Activated T-helper 1 cell treated with anti-CD3 and anti-CD28 coated beads, Interleukin-12 subunit alpha, Interleukin-12 subunit beta, Interleukin-2, Interleukin-4 antibody, amounts not matched to agents 30 ng/mL and 10 ng/mL and 1 ng/mL, durations not matched to agents 14 hours and 24 hours and 36 hours (primary cell): Measurements from ENCODE around the gene CYP2E1. TPM values are rescaled to one million over a fixed set of nuclear protein-coding genes. Genes with fewer than 3 reads are reported as not detected.
"Not testable (repeated sequence)": the region's sequence is repeated elsewhere in the genome, so short reads cannot be mapped to it uniquely, and the experiment has no call there.

Experiments used
- DNase-seq: peaks from one replicate; pipeline ENCODE4 v3.0.0; 2021; ENCODE audit warnings: low spot score
- H3K27ac Mint-ChIP-seq: one replicate; pipeline ENCODE4 v1.8.0; 2021; ENCODE audit warnings: mild to moderate bottlenecking, mixed read lengths
- H3K27me3 Mint-ChIP-seq: one replicate; pipeline ENCODE4 v1.8.0; 2022; ENCODE audit warnings: mild to moderate bottlenecking, moderate library complexity, mixed read lengths; ENCODE audit not compliant: insufficient read depth
- H3K36me3 Mint-ChIP-seq: one replicate; pipeline ENCODE4 v1.8.0; 2021; ENCODE audit warnings: low read depth, mixed read lengths
- H3K4me1 Mint-ChIP-seq: one replicate; pipeline ENCODE4 v1.8.0; 2021; ENCODE audit warnings: low read depth, mixed read lengths
- H3K4me3 Mint-ChIP-seq: one replicate; pipeline ENCODE4 v1.8.0; 2021; ENCODE audit warnings: mild to moderate bottlenecking, moderate library complexity, mixed read lengths
- H3K9me3 Mint-ChIP-seq: one replicate; pipeline ENCODE4 v1.8.0; 2021; ENCODE audit warnings: mixed read lengths
- intact Hi-C: fragments of 100-400 bp; cut with micrococcal nuclease; formaldehyde crosslinking; loops from one replicate; pipeline ENCODE4 v1.15.1; 2024
- total RNA-seq: library from RNA; stranded (reverse); gene quantifications from 2 replicates; pipeline ENCODE4 v1.2.3, GENCODE V29; 2022

The CYP2E1 gene
- total RNA-seq, 1 donor from 2014 or later, result 0.52 TPM

GRCh38 chr10:133534417-133534816, 7.3 kb downstream of the CYP2E1 start:
- intact Hi-C loops, result no loop called here

GRCh38 chr10:133536198-133536597, 9.0 kb downstream of the CYP2E1 start:
- DNase-seq, result no peak
- Mint-ChIP-seq H3K4me1 (no peaks in the 10 kb centered on the region), H3K4me3 (no peak overlapping the region), H3K9me3 (no peaks in the 10 kb centered on the region), H3K27ac (no peak overlapping the region), H3K27me3 (peaks cover 10% of the 10 kb centered on the region), H3K36me3 (no peaks in the 10 kb centered on the region)
- intact Hi-C loops, result no loop called here

More at GRCh38 chr10:133534417-133534816, 7.3 kb downstream of the CYP2E1 start:
- Mint-ChIP-seq H3K9me3 (no peaks in the 10 kb centered on the region), H3K4me3 (no peak overlapping the region), H3K27ac (no peak overlapping the region), H3K27me3 (peaks cover 24% of the 10 kb centered on the region), H3K4me1 (peaks cover 4% of the 10 kb centered on the region), H3K36me3 (no peaks in the 10 kb centered on the region)
- no peak for DNase-seq

GRCh38 chr10:133537546-133538545, 10.7 kb downstream of the CYP2E1 start:
- no peak overlapping the region for H3K27ac Mint-ChIP-seq

GRCh38 chr10:133541441-133541975, 14.3 kb downstream of the CYP2E1 start:
- intact Hi-C loops, DNase-seq, H3K4me1 Mint-ChIP-seq, H3K36me3 Mint-ChIP-seq, H3K27ac Mint-ChIP-seq, H3K9me3 Mint-ChIP-seq, H3K4me3 Mint-ChIP-seq: not testable (repeated sequence)
- peaks cover 11% of the 10 kb centered on the region for H3K27me3 Mint-ChIP-seq

More at GRCh38 chr10:133537546-133538545, 10.7 kb downstream of the CYP2E1 start:
- Mint-ChIP-seq H3K27me3 (peaks cover 4% of the 10 kb centered on the region), H3K4me1 (no peaks in the 10 kb centered on the region), H3K9me3 (no peaks in the 10 kb centered on the region), H3K36me3 (no peaks in the 10 kb centered on the region), H3K4me3 (no peak overlapping the region)
- DNase-seq, result no peak
- intact Hi-C loops, result no loop called here

- intact Hi-C loops, result no loop called here
- Mint-ChIP-seq H3K36me3 (peaks cover 2% of the 10 kb centered on the region), H3K4me3 (no peak overlapping the region), H3K9me3 (peaks cover 12% of the 10 kb centered on the region), H3K4me1 (no peaks in the 10 kb centered on the region), H3K27ac (no peak overlapping the region), H3K27me3 (peaks cover 8% of the 10 kb centered on the region)
- DNase-seq, result no peak
Measured at GRCh38 chr10:133544506-133544905, 17.3 kb downstream of the CYP2E1 start.

GRCh38 chr10:133554600-133554999, 27.4 kb downstream of the CYP2E1 start:
- no peak for DNase-seq
- no peaks in the 10 kb centered on the region for H3K36me3 Mint-ChIP-seq

GRCh38 chr10:133555521-133555920, 28.4 kb downstream of the CYP2E1 start:
- no peak overlapping the region for H3K27ac Mint-ChIP-seq
- no peaks in the 10 kb centered on the region for H3K4me1 Mint-ChIP-seq
- H3K36me3 Mint-ChIP-seq, result no peaks in the 10 kb centered on the region
- H3K27me3 Mint-ChIP-seq, result peaks cover 7% of the 10 kb centered on the region
- DNase-seq, result no peak
- H3K9me3 Mint-ChIP-seq, result no peaks in the 10 kb centered on the region
- intact Hi-C loops, result no loop called here
- no peak overlapping the region for H3K4me3 Mint-ChIP-seq

More at GRCh38 chr10:133554600-133554999, 27.4 kb downstream of the CYP2E1 start:
- Mint-ChIP-seq H3K27me3 (peaks cover 10% of the 10 kb centered on the region), H3K4me1 (no peaks in the 10 kb centered on the region), H3K9me3 (no peaks in the 10 kb centered on the region), H3K27ac (no peak overlapping the region), H3K4me3 (no peak overlapping the region)
- intact Hi-C loops, result no loop called here

GRCh38 chr10:133557381-133557780, 30.2 kb downstream of the CYP2E1 start:
- Mint-ChIP-seq H3K4me3 (no peak overlapping the region), H3K4me1 (no peaks in the 10 kb centered on the region), H3K27ac (no peak overlapping the region), H3K27me3 (peaks cover 5% of the 10 kb centered on the region), H3K9me3 (no peaks in the 10 kb centered on the region), H3K36me3 (no peaks in the 10 kb centered on the region)
- no peak for DNase-seq
- intact Hi-C loops, result no loop called here

GRCh38 chr10:133559216-133559615, 32.1 kb downstream of the CYP2E1 start:
- Mint-ChIP-seq H3K27ac (no peak overlapping the region), H3K4me1 (no peaks in the 10 kb centered on the region), H3K36me3 (no peaks in the 10 kb centered on the region), H3K4me3 (no peak overlapping the region), H3K9me3 (no peaks in the 10 kb centered on the region), H3K27me3 (peaks cover 5% of the 10 kb centered on the region)
- DNase-seq, result no peak
- intact Hi-C loops, result no loop called here

- no peak overlapping the region for H3K27ac Mint-ChIP-seq
- no peaks in the 10 kb centered on the region for H3K4me1 Mint-ChIP-seq
- H3K27me3 Mint-ChIP-seq, result no peaks in the 10 kb centered on the region
- H3K36me3 Mint-ChIP-seq, result no peaks in the 10 kb centered on the region
- DNase-seq, result no peak
- intact Hi-C loops, result no loop called here
- no peak overlapping the region for H3K4me3 Mint-ChIP-seq
- peaks cover 11% of the 10 kb centered on the region for H3K9me3 Mint-ChIP-seq
Measured at GRCh38 chr10:133564816-133565215, 37.7 kb downstream of the CYP2E1 start.

- H3K27me3 Mint-ChIP-seq, result no peaks in the 10 kb centered on the region
- H3K9me3 Mint-ChIP-seq, result peaks cover 11% of the 10 kb centered on the region
- H3K36me3 Mint-ChIP-seq, result no peaks in the 10 kb centered on the region
- intact Hi-C loops, result no loop called here
- H3K27ac Mint-ChIP-seq, result no peak within 1 kb of the TSS
- no peak within 1 kb of the TSS for H3K4me3 Mint-ChIP-seq
- H3K4me1 Mint-ChIP-seq, result no peaks in the 10 kb centered on the region
- no peak for DNase-seq
Measured at GRCh38 chr10:133565441-133566294, 38.5 kb downstream of the CYP2E1 start, which contains the start of gene SYCE1. Gene SYCE1, minus strand, starts transcription at chr10:133565583. Its CDS starts 54 bp downstream, at chr10:133565529.

GRCh38 chr10:133567119-133567518, 40.0 kb downstream of the CYP2E1 start:
- H3K27ac Mint-ChIP-seq, result no peak overlapping the region
- no peaks in the 10 kb centered on the region for H3K4me1 Mint-ChIP-seq
- no peaks in the 10 kb centered on the region for H3K27me3 Mint-ChIP-seq
- no peaks in the 10 kb centered on the region for H3K36me3 Mint-ChIP-seq
- H3K9me3 Mint-ChIP-seq, result peaks cover 11% of the 10 kb centered on the region
- DNase-seq, result no peak
- intact Hi-C loops, result no loop called here
- no peak overlapping the region for H3K4me3 Mint-ChIP-seq
